Osteocyte (in vitro differentiated cells): ENCODE results near the gene ATP2C1. TPM values are rescaled to one million over a fixed set of nuclear protein-coding genes. Genes with fewer than 3 reads are reported as not detected.
A peak's percentile ranks its signal among the peaks of the same experiment; 100 is the strongest.

Experiments
- DNase-seq: peaks from one replicate; pipeline ENCODE4 v3.0.0; 2021; ENCODE audit warnings: mixed read lengths; ENCODE audit not compliant: unreplicated experiment; ENCODE audit errors: extremely low spot score
- H3K27ac Mint-ChIP-seq: one replicate; pipeline ENCODE4 v1.8.0; 2021; ENCODE audit warnings: mild to moderate bottlenecking, mixed read lengths; ENCODE audit not compliant: unreplicated experiment
- H3K27me3 Mint-ChIP-seq: one replicate; pipeline ENCODE4 v1.8.0; 2021; ENCODE audit warnings: mixed read lengths; ENCODE audit not compliant: unreplicated experiment
- H3K36me3 Mint-ChIP-seq: one replicate; pipeline ENCODE4 v1.8.0; 2021; ENCODE audit warnings: mixed read lengths; ENCODE audit not compliant: unreplicated experiment
- H3K4me1 Mint-ChIP-seq: one replicate; pipeline ENCODE4 v1.8.0; 2021; ENCODE audit warnings: mixed read lengths; ENCODE audit not compliant: unreplicated experiment
- H3K4me3 Mint-ChIP-seq: one replicate; pipeline ENCODE4 v1.8.0; 2021; ENCODE audit warnings: mild to moderate bottlenecking, moderate library complexity, mixed read lengths; ENCODE audit not compliant: unreplicated experiment
- H3K9me3 Mint-ChIP-seq: one replicate; pipeline ENCODE4 v1.8.0; 2021; ENCODE audit warnings: mixed read lengths; ENCODE audit not compliant: unreplicated experiment
- total RNA-seq: library from RNA; stranded (reverse); gene quantifications from 2 replicates; pipeline ENCODE4 v1.2.1, GENCODE V29; 2021
- TF ChIP-seq, protein P1 (sequence below): fragments of 200-600 bp; sonication (generic); IDR thresholded peaks from 2 replicates; pipeline ENCODE4 v1.5.0; 2021; ENCODE audit warnings: antibody characterized with exemption, mild to moderate bottlenecking, moderate library complexity

Gene ATP2C1
- total RNA-seq, 1 donor from 2014 or later = 68.3 TPM

DNA sequence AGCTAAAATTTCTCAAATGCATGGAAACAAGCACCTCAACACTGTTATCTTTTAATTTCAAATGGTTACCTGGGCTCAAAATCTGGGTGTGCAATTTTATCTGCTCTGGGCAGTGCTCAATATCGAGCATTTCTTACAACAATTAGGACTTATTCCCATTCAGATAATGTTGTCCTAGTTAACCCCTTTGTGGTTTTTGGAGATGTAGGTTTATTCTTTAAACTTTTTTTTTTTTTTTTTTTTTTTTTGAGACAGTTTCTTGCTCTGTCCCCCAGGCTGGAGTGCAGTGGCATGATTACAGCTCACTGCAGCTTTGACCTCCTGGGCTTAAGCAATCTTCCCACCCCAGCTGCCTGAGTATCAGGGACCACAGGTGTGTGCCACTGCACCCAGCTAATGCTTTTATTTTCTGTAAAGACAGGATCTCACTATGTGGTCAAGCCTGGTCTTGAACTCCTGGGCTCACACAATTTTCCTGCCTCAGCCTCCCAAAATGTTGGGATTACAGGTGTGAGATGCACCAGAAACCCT, 4.4 kb upstream of the ATP2C1 start:
- H3K4me1 Mint-ChIP-seq = peaks cover 8% of the 10 kb centered on the region
- peaks cover 10% of the 10 kb centered on the region for H3K9me3 Mint-ChIP-seq
- H3K27me3 Mint-ChIP-seq = peaks cover 9% of the 10 kb centered on the region
- H3K36me3 Mint-ChIP-seq = no peaks in the 10 kb centered on the region
- no peak overlapping the region for H3K4me3 Mint-ChIP-seq
- H3K27ac Mint-ChIP-seq = no peak overlapping the region
- DNase-seq = no peak
- TF ChIP-seq, protein P1, sequence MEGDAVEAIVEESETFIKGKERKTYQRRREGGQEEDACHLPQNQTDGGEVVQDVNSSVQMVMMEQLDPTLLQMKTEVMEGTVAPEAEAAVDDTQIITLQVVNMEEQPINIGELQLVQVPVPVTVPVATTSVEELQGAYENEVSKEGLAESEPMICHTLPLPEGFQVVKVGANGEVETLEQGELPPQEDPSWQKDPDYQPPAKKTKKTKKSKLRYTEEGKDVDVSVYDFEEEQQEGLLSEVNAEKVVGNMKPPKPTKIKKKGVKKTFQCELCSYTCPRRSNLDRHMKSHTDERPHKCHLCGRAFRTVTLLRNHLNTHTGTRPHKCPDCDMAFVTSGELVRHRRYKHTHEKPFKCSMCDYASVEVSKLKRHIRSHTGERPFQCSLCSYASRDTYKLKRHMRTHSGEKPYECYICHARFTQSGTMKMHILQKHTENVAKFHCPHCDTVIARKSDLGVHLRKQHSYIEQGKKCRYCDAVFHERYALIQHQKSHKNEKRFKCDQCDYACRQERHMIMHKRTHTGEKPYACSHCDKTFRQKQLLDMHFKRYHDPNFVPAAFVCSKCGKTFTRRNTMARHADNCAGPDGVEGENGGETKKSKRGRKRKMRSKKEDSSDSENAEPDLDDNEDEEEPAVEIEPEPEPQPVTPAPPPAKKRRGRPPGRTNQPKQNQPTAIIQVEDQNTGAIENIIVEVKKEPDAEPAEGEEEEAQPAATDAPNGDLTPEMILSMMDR = no peak

DNA sequence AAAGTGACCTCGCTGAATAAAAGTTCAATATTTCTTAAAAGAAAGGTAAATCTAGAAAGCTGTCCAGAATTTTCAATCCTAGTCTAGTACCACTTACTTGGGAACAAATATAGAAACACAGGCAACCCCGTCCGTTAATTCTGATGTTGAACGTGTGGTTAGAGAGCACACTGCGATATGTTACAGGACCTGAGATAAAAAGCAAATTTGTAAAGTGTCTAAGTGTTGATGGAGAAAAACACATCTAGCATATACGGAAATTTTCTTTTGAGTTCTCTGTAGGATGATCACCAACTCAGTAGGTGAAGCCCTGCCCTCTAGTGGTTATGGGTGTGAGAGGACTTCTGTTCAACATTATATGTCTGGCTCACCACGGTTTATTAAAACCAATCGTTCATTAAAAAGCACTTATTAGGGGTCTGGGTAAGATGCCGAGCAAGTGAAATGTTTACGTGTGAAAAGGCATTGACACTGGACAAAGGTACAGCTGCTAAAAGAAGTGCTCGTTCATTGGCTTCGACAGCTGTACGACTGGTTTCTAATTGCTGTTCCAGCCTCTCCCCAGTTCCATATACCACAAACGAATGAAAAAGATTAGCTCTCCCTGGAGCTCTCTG, 1.0 kb upstream of the ATP2C1 start:
- H3K27me3 Mint-ChIP-seq = no peaks in the 10 kb centered on the region
- H3K36me3 Mint-ChIP-seq = no peaks in the 10 kb centered on the region
- H3K9me3 Mint-ChIP-seq = no peaks in the 10 kb centered on the region
- peak overlapping the region; percentile 95 for H3K4me3 Mint-ChIP-seq
- TF ChIP-seq, protein P1 = peak; percentile 87
- no peak for DNase-seq
- H3K27ac Mint-ChIP-seq = peak overlapping the region; percentile 99
- H3K4me1 Mint-ChIP-seq = peaks cover 32% of the 10 kb centered on the region

- Mint-ChIP-seq H3K9me3 (no peaks in the 10 kb centered on the region), H3K4me3 (peak overlapping the region; percentile 95), H3K27ac (peak overlapping the region; percentile 87), H3K36me3 (no peaks in the 10 kb centered on the region), H3K4me1 (peaks cover 32% of the 10 kb centered on the region), H3K27me3 (no peaks in the 10 kb centered on the region)
- no peak for DNase-seq
- TF ChIP-seq, protein P1 = peak; percentile 15
Observed at GRCh38 chr3:130894130-130894985, 474 bp downstream of the ATP2C1 start.

DNA sequence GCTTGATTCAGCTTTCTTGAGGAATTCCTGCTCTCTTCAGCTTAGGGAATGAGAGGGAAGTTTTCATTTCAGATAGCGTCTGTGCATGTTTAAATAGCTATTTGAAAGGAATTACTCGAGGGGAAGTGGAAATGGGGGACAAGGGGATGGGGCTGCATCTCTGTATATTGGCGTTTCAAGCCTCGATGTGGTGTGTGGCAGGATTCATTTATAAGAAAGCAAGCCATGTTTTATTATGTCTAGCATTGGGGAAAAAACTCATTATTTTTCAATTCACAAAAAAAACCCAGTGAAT, 1.0 kb downstream of the ATP2C1 start:
- Mint-ChIP-seq H3K27me3 (no peaks in the 10 kb centered on the region), H3K27ac (peak overlapping the region; percentile 87), H3K9me3 (no peaks in the 10 kb centered on the region), H3K36me3 (no peaks in the 10 kb centered on the region), H3K4me3 (peak overlapping the region; percentile 95), H3K4me1 (peaks cover 32% of the 10 kb centered on the region)
- TF ChIP-seq, protein P1 = no peak
- no peak for DNase-seq
